ENCODE data around the gene TOGARAM1.

The TOGARAM1 gene

GRCh38 chr14:44963044-44963528, 1.1 kb downstream of the TOGARAM1 start:
- no peak for DNase-seq

GRCh38 chr14:44963775-44964380, 1.9 kb downstream of the TOGARAM1 start:
- DNase-seq = no peak

- DNase-seq = no peak
Measured at GRCh38 chr14:44966601-44967336, 4.8 kb downstream of the TOGARAM1 start.

- no peak for DNase-seq
Measured at GRCh38 chr14:44968714-44969113, 6.7 kb downstream of the TOGARAM1 start.

- DNase-seq = no peak
Measured at GRCh38 chr14:44970907-44971306, 8.9 kb downstream of the TOGARAM1 start.

- no peak for DNase-seq
Measured at GRCh38 chr14:44971459-44971858, 9.5 kb downstream of the TOGARAM1 start.

- no peak for DNase-seq
Measured at GRCh38 chr14:44979273-44979672, 17.3 kb downstream of the TOGARAM1 start.

- DNase-seq = no peak
Measured at GRCh38 chr14:44979740-44980356, 17.9 kb downstream of the TOGARAM1 start.

- DNase-seq = no peak
Measured at GRCh38 chr14:44981198-44981597, 19.2 kb downstream of the TOGARAM1 start.

- DNase-seq = no peak
Measured at GRCh38 chr14:44982594-44982993, 20.6 kb downstream of the TOGARAM1 start.

GRCh38 chr14:44988694-44989093, 26.7 kb downstream of the TOGARAM1 start:
- no peak for DNase-seq

GRCh38 chr14:44989497-44990440, 27.8 kb downstream of the TOGARAM1 start:
- no peak for DNase-seq

GRCh38 chr14:44990533-44990932, 28.5 kb downstream of the TOGARAM1 start:
- no peak for DNase-seq

GRCh38 chr14:44995196-44995595, 33.2 kb downstream of the TOGARAM1 start:
- no peak for DNase-seq

- DNase-seq = no peak
Measured at GRCh38 chr14:44995770-44996294, 33.8 kb downstream of the TOGARAM1 start.

GRCh38 chr14:45003924-45004323, 41.9 kb downstream of the TOGARAM1 start:
- DNase-seq = no peak

GRCh38 chr14:45015133-45015532, 53.1 kb downstream of the TOGARAM1 start:
- no peak for DNase-seq

- DNase-seq = no peak
Measured at GRCh38 chr14:45028107-45028626, 66.2 kb downstream of the TOGARAM1 start.

GRCh38 chr14:45034730-45035129, 72.7 kb downstream of the TOGARAM1 start:
- DNase-seq = no peak

GRCh38 chr14:45038256-45038655, 76.3 kb downstream of the TOGARAM1 start:
- DNase-seq = no peak

GRCh38 chr14:45038865-45039264, 76.9 kb downstream of the TOGARAM1 start:
- DNase-seq = no peak

GRCh38 chr14:45039390-45039789, 77.4 kb downstream of the TOGARAM1 start:
- no peak for DNase-seq

All from NCI-H1048 (cell line).